ENCODE data around the gene ITGA8.

DNA sequence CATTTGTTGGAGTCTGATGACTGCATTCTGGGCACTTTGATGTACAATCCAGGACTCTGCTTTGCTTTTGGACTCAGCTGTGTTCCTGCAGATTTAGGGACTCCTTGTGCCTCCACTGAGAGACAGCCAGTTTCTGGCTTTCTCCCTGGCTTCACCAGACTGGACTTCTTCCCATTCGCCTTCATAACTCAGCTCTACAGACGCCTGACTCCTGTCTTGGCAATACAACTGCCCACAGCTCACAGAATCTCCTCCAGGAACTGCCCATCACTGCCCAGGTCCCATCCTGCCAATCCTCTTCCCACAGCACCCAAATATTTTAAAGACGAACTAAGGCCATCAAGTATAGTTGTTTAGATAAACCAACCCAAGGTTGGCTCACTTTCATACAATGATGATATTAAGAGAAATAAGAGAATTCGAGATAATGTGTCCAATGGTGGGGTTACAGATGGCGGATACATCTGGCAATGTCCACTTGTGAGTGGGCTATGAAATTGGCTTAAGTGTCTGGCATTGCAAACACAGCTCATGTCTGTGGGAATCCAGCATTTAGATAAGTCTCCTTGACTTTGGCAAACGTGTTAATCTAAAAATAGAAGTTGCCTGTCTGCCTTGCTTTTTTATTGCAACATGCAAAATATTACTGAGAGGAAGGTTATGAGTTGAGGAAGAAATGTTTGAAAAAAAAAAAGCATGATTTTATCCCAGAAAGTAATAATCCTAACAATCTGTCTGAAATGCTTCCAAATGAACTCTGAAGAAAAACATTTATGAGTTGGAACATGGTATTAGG, 95.1 kb downstream of the ITGA8 start:
- TF ChIP-seq, protein P1, sequence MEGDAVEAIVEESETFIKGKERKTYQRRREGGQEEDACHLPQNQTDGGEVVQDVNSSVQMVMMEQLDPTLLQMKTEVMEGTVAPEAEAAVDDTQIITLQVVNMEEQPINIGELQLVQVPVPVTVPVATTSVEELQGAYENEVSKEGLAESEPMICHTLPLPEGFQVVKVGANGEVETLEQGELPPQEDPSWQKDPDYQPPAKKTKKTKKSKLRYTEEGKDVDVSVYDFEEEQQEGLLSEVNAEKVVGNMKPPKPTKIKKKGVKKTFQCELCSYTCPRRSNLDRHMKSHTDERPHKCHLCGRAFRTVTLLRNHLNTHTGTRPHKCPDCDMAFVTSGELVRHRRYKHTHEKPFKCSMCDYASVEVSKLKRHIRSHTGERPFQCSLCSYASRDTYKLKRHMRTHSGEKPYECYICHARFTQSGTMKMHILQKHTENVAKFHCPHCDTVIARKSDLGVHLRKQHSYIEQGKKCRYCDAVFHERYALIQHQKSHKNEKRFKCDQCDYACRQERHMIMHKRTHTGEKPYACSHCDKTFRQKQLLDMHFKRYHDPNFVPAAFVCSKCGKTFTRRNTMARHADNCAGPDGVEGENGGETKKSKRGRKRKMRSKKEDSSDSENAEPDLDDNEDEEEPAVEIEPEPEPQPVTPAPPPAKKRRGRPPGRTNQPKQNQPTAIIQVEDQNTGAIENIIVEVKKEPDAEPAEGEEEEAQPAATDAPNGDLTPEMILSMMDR (IDR thresholded peaks at IDR 0.05; ENCODE audit: low read depth, low read length): no peak
- TF ChIP-seq EZH2phosphoT487 (IDR thresholded peaks at IDR 0.05; ENCODE audit: low read depth): no peak
